ENCODE measurements around the gene GPR55.
A peak's percentile ranks its signal among the peaks of the same experiment; 100 is the strongest.

GPR55 gene

DNA sequence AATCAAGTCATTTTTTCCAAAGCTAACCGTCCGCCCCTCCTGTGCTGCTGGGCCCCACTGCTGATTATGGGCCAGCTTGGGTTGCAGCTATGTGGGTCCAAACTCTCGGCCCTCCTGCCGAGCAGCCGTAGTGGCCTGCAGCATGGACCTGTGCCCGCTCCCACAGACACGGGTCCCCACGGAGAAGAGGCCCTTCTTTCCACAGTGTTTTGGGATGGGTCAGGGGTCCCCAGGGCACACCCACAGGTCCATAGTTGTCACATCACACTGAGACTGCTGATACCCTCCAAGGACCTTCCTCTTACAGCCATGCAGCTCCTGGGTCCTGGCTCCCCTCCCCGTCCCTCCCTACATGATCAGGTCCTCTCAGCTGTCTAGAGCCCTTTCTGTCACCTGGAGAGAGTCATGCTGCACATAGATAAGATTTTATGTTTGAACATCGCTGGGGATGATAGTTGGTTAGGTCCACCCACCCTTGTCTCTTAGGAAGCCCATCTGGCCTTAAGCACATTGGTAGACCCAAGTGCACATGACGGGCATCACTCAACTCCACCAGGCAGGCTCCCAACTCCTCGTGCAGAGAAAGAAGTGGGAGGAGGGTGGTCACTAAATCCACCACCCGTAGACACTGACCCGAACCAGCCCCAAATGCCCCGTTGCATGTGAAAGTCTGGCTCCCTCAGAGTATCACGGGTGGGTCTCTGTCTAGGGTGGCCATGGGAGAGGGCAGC, 17.5 kb downstream of the GPR55 start:
- Mint-ChIP-seq H3K27ac (peak overlapping the region in 1 of 3 experiments; percentile 7), H3K9me3 (no peaks in the 10 kb centered on the region), H3K27me3 (ENCODE audit: low read depth) (peaks cover 22% of the 10 kb centered on the region), H3K4me3 (no peak overlapping the region), H3K4me1 (peaks cover 9% of the 10 kb centered on the region), H3K36me3 (ENCODE audit: low read depth) (no peaks in the 10 kb centered on the region)
- TF ChIP-seq, protein P1, sequence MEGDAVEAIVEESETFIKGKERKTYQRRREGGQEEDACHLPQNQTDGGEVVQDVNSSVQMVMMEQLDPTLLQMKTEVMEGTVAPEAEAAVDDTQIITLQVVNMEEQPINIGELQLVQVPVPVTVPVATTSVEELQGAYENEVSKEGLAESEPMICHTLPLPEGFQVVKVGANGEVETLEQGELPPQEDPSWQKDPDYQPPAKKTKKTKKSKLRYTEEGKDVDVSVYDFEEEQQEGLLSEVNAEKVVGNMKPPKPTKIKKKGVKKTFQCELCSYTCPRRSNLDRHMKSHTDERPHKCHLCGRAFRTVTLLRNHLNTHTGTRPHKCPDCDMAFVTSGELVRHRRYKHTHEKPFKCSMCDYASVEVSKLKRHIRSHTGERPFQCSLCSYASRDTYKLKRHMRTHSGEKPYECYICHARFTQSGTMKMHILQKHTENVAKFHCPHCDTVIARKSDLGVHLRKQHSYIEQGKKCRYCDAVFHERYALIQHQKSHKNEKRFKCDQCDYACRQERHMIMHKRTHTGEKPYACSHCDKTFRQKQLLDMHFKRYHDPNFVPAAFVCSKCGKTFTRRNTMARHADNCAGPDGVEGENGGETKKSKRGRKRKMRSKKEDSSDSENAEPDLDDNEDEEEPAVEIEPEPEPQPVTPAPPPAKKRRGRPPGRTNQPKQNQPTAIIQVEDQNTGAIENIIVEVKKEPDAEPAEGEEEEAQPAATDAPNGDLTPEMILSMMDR (IDR thresholded peaks at IDR 0.05; ENCODE audit: unreplicated experiment in 3 of 3), result no peak

DNA sequence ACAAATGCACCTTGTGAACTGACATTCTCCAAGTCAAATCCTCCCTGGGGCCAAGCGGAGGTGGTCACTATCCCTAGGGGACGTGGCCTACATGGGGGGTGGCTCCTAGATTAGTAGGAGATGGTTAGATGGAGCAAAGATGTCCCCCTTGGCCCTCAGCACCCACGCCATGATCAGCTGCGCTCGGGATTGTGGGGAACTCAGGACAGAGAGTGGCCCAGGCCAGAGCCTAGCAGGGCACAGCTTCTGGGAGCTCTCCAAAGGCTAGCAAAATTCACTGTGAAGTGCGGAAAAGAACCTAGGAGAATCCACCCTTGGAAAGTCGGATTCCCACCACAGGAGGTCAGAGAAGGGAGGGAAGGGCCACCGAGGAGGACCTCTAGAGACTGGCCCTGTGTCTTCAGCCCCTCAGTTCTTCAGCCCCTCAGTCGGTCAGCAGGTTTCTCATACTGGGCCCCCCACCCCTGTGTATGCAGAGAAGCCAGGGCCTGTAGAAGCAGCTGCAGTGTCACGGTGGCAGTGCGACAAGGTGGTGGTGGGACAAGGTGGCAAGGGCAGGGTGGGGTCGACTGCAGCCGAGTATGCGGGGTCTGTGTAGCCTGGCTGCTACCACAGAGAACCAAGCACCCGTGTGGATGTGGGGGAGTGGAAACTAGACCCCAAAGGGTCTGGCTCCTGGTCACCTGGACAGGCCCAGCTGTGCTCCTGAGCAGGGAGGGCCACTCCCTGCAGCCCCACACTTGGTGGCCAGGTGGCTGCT, 18.4 kb downstream of the GPR55 start:
- TF ChIP-seq, protein P1 (IDR thresholded peaks at IDR 0.05; ENCODE audit: unreplicated experiment in 3 of 3), result no peak
- Mint-ChIP-seq H3K36me3 (ENCODE audit: low read depth) (no peaks in the 10 kb centered on the region), H3K27me3 (ENCODE audit: low read depth) (peaks cover 28% of the 10 kb centered on the region), H3K4me1 (peaks cover 9% of the 10 kb centered on the region), H3K4me3 (no peak overlapping the region), H3K27ac (no peak overlapping the region), H3K9me3 (no peaks in the 10 kb centered on the region)

DNA sequence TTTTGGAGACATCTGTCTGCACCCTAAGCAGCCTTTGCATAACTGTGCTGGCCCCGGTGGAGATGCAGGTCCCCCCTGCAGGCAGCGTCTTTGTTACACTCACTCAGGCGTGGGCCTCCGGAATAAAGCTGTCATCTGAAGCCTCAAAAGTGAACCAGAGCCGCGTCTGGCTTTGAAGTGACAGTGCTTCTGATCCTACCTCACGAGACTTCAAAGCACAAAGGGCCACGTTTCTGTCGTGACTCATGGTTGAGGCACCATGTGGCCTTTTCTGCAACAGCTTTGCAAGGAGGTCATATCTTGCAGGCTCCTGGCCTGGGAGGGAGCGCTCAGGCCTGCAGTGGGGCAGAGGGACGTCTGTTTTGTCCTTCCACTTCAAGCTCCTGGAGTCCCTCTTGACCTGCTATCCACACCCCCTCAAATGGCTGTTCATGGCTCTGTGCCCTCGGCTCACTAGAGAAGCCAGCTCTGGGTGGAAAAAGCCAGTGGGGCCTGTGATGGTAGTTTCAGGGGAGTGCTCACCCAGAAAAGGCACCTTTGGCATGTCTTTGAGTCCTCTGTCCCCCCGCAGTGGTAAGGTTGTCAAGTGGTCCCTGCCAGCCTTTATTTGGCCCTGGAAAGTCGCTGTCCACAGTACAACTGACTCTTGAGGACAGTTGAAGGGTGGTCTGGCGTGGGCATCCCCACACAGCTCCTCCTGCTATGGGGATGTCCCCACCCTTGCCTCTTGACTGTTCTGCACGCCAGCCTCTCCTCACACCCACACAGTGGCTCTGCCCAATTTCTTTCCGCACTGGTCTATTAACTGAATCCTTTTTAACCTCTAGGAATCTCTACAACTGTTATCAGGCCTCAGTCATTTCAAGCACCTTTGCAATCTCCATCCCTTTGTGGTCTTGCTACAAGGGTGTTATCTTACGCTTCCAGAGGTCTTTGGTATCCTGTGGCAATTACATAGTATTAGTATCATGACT, 19.3 kb downstream of the GPR55 start:
- Mint-ChIP-seq H3K4me1 (peaks cover 9% of the 10 kb centered on the region), H3K36me3 (ENCODE audit: low read depth) (no peaks in the 10 kb centered on the region), H3K27me3 (ENCODE audit: low read depth) (peaks cover 37% of the 10 kb centered on the region), H3K9me3 (no peaks in the 10 kb centered on the region), H3K27ac (no peak overlapping the region), H3K4me3 (no peak overlapping the region)
- TF ChIP-seq, protein P1 (IDR thresholded peaks at IDR 0.05; ENCODE audit: unreplicated experiment in 3 of 3), result no peak

- H3K9me3 Mint-ChIP-seq, result no peaks in the 10 kb centered on the region
- peaks cover 9% of the 10 kb centered on the region for H3K4me1 Mint-ChIP-seq
- H3K36me3 Mint-ChIP-seq (ENCODE audit: low read depth), result no peaks in the 10 kb centered on the region
- no peak overlapping the region for H3K4me3 Mint-ChIP-seq
- H3K27ac Mint-ChIP-seq, result no peak overlapping the region
- peaks cover 42% of the 10 kb centered on the region for H3K27me3 Mint-ChIP-seq (ENCODE audit: low read depth)
- TF ChIP-seq, protein P1 (IDR thresholded peaks at IDR 0.05; ENCODE audit: unreplicated experiment in 3 of 3), result no peak
Observed at GRCh38 chr2:230904856-230905447, 20.1 kb downstream of the GPR55 start.

- TF ChIP-seq, protein P1 (IDR thresholded peaks at IDR 0.05; ENCODE audit: unreplicated experiment in 3 of 3), result no peak
- peaks cover 42% of the 10 kb centered on the region for H3K27me3 Mint-ChIP-seq (ENCODE audit: low read depth)
- H3K27ac Mint-ChIP-seq, result no peak overlapping the region
- H3K4me1 Mint-ChIP-seq, result peaks cover 7% of the 10 kb centered on the region
- H3K36me3 Mint-ChIP-seq (ENCODE audit: low read depth), result no peaks in the 10 kb centered on the region
- no peak overlapping the region for H3K4me3 Mint-ChIP-seq
- no peaks in the 10 kb centered on the region for H3K9me3 Mint-ChIP-seq
Observed at GRCh38 chr2:230903231-230904150, 21.6 kb downstream of the GPR55 start.

Measured in nephron (organoid).